Measurements from ENCODE around the gene OR51V1.
"Not testable (repeated sequence)": the region's sequence is repeated elsewhere in the genome, so short reads cannot be mapped to it uniquely, and the experiment has no call there.

The OR51V1 gene

DNA sequence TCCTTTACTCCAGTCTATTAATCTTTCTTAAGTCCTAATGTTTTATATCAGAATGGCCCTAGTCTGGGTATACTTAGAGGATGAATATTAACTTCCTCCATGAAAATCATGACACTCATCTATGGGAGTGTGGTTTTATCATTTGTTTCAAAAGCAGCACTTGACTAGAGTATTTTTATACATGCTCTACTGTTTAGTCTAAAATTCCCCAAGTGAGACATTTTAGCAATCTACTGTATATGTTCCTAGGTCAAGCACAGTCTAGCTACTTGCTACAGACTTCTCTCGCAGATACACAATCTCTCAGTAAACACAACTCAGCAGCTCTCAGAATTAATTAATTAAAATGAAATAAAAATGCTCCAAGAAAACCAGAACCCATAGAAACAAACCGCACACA, 29.3 kb upstream of the OR51V1 start:
- no peak for DNase-seq

DNA sequence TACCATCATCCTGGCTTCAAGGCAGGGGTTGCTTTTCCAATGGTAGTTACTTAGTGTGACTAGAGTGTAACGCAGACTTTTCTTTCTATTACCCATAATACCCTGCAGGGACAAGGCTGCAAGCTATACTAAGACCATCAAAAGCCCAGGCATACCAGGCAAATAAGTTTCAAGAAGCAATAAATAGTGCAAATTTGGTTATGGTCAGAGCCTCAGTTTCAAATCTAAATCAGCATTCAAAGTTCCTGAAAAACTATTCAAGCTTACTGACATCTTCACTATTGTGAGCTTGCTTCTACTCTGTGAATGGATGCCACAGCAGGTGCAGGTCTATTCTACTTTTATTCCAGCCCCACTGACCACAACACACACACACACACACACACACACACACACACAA, 28.9 kb upstream of the OR51V1 start:
- DNase-seq = no peak

DNA sequence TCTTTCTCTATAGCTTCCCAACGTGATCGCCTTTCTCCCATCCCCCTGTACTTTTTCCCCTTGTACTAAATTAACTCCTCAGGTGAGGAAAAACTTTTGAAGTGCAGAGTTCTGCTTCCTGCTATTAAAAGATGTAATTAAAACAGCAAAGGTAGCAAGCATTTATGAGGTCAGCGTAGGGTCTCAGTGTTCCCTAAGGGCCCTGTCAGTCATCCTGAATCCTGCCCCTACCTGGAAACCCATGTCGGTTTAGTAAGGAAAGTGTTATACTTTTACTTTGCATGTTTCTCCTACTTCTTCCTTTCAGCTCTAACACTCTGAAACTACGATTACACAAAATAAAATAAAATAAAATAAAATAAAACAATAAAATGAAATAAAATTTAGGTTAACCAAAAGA, 27.6 kb upstream of the OR51V1 start:
- DNase-seq = no peak

DNA sequence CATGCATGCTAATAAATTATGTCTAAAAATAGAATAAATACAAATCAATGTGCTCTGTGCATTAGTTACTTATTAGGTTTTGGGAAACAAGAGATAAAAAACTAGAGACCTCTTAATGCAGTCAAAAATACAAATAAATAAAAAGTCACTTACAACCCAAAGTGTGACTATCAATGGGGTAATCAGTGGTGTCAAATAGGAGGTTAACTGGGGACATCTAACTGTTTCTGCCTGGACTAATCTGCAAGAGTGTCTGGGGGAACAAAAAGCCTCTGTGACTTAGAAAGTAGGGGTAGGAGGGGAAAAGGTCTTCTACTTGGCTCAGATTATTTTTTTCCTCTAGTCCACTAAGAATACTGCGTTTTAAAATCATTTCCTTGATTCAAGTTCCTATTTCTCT, 27.2 kb upstream of the OR51V1 start:
- no peak for DNase-seq

DNA sequence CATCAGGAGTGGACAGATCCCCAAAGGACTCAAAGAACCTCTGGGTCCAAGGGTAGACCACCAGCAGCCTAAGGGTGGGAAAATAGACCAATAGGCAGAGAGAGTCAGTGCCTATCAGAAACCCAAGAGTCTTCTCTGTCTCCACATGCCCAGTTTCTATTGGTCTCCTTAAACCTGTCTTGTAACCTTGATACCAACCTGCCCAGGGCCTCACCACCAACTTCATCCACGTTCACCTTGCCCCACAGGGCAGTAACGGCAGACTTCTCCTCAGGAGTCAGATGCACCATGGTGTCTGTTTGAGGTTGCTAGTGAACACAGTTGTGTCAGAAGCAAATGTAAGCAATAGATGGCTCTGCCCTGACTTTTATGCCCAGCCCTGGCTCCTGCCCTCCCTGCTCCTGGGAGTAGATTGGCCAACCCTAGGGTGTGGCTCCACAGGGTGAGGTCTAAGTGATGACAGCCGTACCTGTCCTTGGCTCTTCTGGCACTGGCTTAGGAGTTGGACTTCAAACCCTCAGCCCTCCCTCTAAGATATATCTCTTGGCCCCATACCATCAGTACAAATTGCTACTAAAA, 26.3 kb upstream of the OR51V1 start, which contains the start of gene HBB:
Gene HBB (minus strand): TSS at position 340 of the 579 bp plus-strand sequence. CDS start 50 bp downstream, at position 290.
- no peak for DNase-seq

DNA sequence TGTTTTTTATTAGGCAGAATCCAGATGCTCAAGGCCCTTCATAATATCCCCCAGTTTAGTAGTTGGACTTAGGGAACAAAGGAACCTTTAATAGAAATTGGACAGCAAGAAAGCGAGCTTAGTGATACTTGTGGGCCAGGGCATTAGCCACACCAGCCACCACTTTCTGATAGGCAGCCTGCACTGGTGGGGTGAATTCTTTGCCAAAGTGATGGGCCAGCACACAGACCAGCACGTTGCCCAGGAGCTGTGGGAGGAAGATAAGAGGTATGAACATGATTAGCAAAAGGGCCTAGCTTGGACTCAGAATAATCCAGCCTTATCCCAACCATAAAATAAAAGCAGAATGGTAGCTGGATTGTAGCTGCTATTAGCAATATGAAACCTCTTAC, 25.0 kb upstream of the OR51V1 start:
- DNase-seq = no peak

DNA sequence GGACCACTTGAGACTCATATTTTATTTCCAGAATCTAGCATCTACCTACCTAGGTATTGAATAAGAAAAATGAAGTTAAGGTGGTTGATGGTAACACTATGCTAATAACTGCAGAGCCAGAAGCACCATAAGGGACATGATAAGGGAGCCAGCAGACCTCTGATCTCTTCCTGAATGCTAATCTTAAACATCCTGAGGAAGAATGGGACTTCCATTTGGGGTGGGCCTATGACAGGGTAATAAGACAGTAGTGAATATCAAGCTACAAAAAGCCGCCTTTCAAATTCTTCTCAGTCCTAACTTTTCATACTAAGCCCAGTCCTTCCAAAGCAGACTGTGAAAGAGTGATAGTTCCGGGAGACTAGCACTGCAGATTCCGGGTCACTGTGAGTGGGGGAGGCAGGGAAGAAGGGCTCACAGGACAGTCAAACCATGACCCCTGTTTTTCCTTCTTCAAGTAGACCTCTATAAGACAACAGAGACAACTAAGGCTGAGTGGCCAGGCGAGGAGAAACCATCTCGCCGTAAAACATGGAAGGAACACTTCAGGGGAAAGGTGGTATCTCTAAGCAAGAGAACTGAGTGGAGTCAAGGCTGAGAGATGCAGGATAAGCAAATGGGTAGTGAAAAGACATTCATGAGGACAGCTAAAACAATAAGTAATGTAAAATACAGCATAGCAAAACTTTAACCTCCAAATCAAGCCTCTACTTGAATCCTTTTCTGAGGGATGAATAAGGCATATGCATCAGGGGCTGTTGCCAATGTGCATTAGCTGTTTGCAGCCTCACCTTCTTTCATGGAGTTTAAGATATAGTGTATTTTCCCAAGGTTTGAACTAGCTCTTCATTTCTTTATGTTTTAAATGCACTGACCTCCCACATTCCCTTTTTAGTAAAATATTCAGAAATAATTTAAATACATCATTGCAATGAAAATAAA, 24.3 kb upstream of the OR51V1 start:
- DNase-seq = no peak

DNA sequence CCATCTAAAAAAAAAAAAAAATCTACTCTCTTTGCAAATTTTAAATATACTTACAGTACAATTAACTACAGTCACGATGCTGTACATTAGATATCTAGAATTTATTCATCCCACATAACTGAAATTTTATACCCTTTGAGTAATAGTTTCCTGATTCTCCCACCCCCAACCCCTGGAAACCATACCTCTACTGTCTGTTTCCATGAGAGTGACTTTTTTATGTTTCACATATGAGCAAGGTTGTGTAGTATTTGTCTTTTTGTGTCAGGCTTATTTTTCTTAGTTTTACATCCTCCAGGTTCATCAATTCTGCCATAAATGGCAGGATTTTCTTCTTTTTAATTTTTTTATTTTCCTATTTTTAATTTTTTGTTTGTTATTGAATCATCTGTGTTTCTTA, 23.2 kb upstream of the OR51V1 start:
- no peak for DNase-seq

DNA sequence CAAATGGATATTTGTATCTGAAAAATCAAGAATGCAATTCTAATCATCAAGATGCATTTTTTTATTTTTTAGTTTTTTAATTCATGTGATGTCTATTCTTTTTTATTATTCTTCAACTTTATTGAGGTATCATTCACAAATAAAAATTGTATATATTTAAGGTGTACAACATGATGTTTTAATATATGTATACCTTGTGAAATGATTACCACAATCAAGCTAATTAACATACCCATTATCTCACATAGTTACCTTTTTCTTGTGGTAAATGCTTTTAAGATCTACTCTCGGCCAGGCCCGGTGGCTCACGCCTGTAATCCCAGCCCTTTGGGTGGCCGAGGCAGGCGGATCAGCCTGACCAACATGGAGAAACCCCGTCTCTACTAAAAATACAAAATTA, 22.7 kb upstream of the OR51V1 start:
- DNase-seq = no peak

DNA sequence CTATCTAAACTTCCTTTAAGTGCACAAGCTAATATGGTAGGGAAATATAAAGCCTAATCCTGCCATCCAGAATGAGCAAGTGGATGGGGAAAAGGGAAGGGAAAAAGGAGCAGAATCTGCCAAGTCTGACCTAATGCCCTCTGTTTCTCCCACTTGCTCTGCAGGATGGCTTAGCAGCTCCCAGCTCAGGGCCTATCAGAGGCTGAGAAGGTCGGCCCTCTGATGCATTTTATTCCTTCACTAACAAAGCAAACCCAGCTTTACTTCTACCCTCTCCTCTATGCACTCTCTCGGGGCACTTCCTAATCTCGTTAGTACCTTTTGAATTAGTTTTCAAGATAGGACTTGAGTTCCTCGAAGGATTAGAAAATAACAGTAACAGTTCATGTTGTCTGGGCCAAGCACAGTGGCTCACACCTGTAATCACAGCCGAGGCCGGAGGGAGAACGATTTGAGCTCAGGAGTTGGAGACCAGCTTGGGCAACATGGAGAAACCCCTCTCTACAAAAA, 9.9 kb upstream of the OR51V1 start:
- DNase-seq = no peak

DNA sequence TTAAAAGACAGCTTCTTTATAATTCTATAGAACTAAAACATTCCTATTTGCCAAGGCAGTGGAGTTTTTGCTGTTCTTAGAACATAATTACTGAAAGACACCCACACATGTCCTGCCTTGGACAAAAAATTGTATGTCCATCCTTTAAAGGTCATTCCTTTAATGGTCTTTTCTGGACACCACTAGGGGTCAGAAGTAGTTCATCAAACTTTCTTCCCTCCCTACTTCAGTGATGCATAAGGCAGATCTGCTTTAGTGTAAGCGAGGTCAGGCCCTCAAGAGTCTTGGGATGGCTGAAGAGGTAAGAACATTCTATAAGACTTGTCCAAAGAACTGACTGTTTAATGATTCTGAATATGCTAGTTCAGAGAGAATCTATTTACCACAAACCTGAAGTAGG, 4.3 kb upstream of the OR51V1 start:
- peak; percentile 59 for DNase-seq

DNA sequence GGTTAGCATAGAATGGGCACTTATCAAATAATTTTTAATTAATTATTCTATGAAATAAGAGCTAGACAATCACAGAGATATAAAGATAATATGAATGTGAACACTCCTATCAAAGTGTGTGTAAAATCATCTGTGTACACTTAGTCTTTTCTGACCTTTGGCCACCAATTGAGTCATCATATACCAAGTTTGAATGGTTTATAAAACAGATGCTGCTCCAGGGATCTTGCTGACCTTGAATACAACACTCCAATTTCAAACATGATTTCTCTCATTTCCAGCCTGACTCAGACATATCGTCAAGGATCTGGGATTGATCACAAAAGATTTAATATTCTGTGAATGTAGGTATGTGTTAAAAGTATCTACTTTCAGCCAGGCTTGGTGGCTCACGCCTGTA, 2.9 kb upstream of the OR51V1 start:
- no peak for DNase-seq

DNA sequence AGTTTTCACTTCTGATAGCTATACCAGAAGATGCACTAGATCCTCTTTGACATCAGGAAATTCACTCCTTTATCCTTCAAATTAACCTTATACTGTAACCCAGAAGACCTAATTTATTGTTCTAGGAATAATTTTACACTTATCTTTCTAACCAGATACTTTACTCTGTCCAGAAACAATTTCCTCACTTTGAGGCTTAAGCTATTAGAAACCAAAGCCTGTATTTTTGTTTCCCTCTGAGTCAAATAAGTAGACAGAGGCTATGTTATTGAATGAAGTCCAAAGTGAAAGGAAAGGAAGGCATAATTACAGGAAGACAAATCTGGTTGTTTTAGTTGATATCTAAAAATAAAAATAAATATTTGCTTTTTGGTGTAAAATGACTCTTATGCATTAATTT, 2.2 kb downstream of the OR51V1 start:
- DNase-seq = no peak

DNA sequence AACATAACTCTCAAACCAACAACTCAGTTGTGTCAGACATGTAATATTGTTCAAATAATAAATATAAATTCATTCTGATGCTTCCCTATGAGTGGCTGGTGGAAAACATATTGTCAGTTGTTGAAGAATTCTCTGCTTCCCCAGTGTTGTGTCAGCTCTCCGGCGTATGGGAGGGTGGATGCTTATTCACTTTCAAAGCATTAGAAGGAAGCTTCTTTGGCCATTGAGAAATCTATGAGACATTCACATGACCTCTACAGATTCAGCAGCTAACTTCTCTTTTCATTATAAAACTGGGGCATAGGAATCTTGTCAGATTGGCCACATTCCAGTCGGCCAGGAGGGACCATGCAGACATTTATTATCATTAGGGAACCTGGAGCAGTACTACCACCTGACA, 2.9 kb downstream of the OR51V1 start:
- DNase-seq = no peak

DNA sequence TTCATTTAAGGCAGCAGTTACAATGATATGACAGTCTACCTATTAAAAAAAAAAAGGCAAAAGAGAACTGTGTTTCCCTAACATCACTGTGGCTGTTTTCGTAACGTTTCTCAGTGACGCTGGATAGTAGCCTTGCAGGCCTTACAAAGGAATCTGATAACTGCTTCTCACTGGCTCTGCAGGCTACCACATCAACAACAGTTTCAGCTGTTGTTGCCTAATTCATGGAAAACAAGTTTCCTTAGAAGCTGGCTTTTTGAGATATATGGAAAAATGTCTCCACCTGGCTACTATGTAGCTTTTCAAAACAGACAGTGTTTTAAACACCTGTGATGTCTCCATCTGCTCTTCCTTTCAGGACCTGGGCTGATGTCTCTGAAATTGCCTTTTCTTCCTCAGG, 3.8 kb downstream of the OR51V1 start:
- DNase-seq = no peak

DNA sequence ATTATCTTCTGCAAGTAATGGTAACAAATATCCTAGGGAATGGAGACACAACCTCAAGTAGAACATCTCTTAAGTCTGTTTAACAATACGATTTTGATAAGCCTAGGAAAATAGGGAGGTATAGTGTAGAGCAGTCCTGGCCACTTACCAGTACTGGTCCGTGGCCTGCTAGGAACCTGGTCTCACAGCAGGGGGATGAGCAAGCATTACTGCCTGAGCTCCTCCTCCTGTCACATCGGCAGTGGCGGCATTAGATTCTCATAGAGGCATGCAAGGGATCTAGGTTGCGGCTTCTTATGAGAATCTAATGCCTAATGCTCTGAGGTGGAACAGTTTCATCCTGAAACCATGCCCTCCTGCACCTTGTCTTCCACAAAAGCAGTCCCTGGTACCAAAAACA, 4.4 kb downstream of the OR51V1 start:
- no peak for DNase-seq

DNA sequence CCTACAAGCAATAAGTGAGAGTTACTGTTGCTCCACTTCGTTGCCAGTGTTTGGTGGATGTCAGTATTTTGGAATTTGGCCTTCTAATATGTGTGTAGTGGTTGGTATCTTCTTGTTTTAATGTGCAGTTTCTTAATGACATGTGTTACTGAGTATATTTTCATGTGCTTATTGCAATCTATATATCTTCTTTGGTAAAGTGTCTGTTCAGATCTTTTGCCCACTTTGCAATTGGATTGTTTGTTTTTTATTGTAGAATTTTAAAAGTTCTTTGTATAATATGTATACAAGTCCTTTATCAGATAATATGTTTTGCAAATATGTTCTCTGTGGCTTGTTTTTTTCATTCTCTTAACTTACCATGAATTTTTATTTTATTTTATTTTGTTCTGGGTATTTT, 7.7 kb downstream of the OR51V1 start:
- DNase-seq = no peak

DNA sequence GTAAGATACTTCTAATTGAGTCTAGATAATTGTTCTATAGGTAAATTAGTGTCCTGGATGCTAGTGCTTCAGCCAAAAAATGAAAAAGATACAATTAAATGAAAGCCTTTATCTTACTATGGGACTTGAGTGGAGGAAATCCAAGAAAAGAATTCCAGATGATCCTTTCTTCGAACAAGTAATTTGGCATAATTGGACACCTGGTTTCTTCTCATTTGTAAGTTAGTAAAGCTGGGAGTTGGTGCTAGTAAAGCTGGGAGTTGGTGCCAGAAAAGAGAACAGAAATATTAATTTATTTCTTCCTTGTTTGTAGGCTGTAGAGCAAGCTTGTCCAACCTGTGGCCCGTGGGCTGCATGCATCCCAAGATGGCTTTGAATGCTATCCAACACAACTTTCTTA, 12.3 kb downstream of the OR51V1 start:
- DNase-seq = no peak

DNA sequence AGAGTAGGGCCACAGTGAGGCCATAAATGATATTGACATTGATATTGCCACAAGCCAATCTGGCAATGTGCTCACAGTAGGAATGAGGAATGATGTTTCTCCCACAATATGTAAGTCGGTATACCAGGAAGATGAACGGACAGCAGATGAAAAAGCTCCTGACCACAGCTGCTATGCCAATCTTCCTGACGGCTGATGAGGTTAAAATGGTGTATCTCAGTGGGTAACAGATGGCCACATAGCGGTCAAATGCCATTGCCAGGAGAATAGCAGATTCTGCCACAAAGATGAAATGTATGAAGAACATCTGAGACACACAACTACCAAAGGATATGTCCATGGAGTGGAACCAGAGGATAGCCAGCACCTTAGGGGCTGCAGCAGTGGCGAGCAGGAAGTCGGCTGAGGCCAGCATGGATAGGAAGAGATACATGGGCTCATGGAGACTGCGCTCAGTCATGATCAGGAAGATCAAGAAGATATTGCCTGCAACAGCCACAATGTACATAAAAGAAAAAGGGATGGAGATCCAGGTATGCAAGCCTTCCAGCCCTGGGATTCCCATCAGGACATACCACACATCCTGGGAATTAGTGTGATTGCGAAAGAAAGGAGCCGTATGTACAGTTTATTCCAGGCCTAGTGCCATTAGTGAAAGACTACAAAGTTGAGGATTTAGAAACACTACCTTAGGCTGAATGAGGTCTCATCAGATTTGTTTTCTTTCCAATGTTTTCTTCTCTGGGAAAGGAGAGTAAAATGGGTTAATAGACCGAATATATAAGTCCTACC, 22.2 kb downstream of the OR51V1 start:
- no peak for DNase-seq

DNA sequence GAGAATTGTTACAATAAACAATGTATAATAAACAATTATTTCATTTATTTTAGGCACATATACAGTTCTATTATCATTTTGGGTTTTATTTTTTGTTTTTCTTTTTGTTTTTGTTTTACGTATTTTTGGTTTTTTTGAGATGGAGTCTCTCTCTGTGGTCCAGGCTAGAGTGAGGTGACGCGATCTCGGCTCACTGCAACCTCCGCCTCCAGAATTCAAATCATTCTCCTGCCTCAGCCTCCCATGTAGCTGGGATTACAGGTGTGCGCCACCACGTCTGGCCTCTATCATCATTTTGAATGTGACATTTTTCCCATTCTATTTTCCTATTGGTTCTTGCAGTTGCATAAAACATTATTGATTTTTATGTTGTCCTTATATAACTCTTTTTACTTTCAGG, 25.5 kb downstream of the OR51V1 start:
- DNase-seq = no peak

DNA sequence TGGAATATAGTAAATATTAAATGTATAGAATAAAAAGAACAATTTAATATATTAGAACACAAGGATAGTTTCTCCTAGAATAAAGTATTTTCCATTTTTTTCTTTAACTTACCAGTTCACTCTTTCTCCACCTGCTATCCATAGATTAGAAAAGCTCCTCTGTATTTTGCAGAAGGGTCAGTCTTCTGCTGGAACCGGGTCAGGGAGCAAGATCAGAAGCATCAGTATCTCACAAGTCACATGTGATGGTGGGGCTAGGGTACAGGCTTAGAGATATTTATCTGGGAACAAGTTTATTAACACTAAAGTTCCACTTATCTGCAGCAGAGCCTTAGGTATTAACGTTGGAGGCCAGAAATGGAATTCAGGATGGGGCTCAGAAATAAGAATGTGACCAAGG, 28.6 kb downstream of the OR51V1 start:
- DNase-seq = no peak

DNA sequence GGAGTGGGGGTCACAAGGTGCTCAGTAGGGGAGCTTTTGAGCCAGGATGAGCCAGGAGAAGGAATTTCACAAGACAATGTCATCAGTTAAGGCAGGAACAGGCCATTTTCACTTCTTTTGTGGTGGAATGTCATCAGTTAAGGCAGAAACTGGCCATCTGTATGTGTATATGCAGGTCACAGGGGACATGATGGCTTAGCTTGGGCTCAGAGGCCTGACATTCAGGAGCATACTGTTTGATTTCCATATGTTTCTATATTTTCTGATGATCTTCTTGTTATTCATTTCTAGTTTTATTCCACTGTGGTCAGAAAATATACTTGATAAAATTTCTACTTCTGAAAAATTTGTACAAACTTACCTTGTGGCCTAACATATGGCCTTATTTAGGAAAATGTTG, 34.6 kb downstream of the OR51V1 start:
- DNase-seq = not testable (repeated sequence)

DNA sequence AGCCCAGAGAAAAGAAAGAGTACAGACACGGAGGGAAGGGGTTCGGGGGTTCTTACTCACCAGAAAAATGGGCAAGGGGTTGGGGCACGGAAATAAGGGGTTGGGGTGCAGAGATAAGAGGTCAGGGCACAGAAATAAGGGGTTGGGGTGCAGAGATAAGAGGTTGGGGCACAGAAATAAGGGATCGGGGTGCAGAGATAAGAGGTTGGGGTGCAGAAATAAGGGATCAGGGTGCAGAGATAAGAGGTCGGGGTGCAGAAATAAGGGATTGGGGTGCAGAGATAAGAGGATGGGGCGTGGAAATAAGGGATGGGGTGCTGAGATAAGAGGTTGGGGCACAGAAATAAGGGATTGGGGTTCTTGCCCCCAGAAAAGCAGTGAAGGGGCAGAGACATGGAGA, 35.7 kb downstream of the OR51V1 start:
- not testable (repeated sequence) for DNase-seq

DNA sequence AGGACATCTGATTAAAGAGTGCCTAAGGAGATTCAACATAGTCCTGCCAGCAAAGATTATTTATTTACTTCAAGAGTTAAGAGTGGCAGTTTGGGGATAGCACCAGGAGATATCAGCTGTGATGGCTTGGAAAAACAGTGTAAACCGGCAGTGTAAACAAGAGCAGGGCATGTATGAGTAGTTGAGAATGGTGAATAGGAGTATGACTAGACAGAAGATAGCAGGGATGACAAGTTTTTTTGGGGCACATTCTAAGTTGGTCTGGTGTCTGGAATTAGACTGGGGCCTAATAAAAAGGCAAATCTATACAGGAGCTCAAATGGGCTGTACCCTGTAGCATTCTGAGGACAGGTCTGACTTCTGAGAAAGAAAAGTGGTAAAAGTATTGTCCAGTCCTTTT, 39.4 kb downstream of the OR51V1 start:
- DNase-seq = not testable (repeated sequence)
